ENCODE measurements around the gene PANK2. TPM values are rescaled to one million over a fixed set of nuclear protein-coding genes. Genes with fewer than 3 reads are reported as not detected.

The PANK2 gene
- total RNA-seq, 1 donor: 64.8 TPM

DNA sequence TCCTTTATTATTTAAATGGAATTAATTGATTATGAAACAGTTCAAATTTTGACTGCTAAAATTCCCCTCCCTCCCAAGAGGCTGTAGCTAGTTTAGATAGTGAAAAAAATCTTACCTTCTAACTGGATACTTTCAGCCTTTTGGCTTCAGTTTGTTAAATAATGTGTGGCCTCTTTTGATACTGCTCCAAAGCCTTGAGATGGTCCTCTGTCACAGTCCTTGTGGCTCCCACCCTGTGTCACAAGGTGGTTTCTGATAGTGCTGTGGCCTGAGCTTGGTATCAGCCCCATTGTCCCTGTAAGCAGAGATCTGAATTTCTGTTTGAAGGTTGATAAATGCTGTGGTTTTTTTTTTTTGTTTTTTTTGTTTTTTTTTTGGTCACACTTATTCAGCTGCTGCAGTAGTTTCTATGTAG is 20.8 kb downstream of the PANK2 start:
- H3K4me3 ChIP-seq (ENCODE audit: low read depth, low read length): no peak overlapping the region
- DNase-seq (ENCODE audit: low read depth): no peak
- TF ChIP-seq, protein P1, sequence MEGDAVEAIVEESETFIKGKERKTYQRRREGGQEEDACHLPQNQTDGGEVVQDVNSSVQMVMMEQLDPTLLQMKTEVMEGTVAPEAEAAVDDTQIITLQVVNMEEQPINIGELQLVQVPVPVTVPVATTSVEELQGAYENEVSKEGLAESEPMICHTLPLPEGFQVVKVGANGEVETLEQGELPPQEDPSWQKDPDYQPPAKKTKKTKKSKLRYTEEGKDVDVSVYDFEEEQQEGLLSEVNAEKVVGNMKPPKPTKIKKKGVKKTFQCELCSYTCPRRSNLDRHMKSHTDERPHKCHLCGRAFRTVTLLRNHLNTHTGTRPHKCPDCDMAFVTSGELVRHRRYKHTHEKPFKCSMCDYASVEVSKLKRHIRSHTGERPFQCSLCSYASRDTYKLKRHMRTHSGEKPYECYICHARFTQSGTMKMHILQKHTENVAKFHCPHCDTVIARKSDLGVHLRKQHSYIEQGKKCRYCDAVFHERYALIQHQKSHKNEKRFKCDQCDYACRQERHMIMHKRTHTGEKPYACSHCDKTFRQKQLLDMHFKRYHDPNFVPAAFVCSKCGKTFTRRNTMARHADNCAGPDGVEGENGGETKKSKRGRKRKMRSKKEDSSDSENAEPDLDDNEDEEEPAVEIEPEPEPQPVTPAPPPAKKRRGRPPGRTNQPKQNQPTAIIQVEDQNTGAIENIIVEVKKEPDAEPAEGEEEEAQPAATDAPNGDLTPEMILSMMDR (IDR thresholded peaks at IDR 0.05; ENCODE audit: insufficient read depth, low read depth, low read length): no peak

DNA sequence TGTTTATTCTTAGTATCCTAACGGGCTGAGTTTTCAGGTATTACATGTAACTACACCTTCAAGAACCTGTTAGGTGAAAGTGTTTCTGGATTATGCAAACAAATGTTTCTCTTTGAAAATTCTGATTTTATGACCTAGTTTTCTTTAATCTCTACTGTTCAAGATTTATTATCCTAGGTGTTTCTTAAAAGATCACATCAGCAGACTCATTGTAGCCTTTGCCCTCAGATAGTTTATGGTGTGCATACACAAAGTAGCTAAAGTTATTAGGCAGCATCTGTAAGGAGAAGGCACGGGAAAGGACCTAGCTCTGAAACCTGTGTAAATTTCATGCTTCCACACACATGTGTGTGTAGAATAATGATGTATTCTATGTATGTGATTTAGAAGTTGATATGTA is 21.7 kb downstream of the PANK2 start:
- no peak overlapping the region for H3K4me3 ChIP-seq (ENCODE audit: low read depth, low read length)
- TF ChIP-seq, protein P1 (IDR thresholded peaks at IDR 0.05; ENCODE audit: insufficient read depth, low read depth, low read length): no peak
- no peak for DNase-seq (ENCODE audit: low read depth)

DNA sequence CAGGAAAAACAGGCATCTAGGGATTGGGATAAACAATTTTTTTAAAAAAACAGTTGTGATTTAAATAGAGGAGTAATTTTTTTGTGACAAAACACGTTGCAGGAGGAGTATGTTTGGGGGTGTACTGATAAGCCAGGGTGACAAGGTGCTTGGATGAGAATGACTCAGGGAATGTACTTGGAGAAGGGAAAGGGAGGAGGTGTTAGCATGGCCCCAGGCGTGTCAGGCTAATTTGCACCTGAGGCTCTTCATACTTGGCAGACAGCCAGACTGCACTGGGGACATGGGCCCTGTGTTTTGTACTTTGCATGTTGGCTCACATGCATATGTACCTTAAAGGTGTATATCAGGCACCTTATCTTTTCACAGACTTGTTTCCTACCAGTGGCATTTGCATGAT is 22.8 kb downstream of the PANK2 start:
- no peak overlapping the region for H3K4me3 ChIP-seq (ENCODE audit: low read depth, low read length)
- TF ChIP-seq, protein P1 (IDR thresholded peaks at IDR 0.05; ENCODE audit: insufficient read depth, low read depth, low read length): no peak
- no peak for DNase-seq (ENCODE audit: low read depth)

DNA sequence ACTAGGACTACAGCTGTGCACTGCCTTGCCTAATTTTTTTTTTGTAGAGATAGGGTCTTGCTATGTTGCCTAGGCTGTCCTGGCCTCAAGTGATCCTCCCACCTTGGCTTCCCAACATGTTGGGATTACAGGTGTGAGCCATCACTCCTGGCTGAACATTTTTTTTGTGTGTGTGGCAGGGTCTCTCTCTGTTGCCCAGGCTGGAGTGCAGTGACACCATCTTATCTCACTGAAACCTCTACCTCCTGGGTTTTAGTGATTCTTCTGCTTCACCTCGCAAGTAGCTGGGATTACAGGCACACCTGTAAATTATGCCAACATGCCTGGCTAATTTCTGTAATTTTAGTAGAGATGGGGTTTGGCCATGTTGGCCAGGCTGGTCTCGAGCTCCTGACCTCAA is 25.3 kb downstream of the PANK2 start:
- TF ChIP-seq, protein P1 (IDR thresholded peaks at IDR 0.05; ENCODE audit: insufficient read depth, low read depth, low read length): no peak
- DNase-seq (ENCODE audit: low read depth): no peak
- H3K4me3 ChIP-seq (ENCODE audit: low read depth, low read length): no peak overlapping the region

DNA sequence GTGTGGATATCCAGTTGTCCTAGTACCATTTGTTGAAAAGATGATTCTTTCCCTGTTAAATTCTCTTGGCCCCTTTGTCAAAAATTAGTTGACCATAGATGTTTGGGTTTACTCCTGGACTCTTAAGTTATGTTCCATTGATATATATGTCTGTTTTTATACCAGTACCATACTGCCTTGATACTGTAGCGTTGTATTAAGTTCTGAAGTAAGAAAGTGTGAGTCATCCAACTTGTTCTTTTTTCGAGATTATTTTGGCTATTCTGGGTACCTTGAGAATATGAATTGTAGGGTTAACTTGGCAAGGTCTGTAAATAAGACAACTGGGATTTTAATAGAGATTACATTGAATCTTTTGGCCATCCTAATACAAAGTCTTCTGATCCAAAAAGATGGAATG is 26.5 kb downstream of the PANK2 start:
- TF ChIP-seq, protein P1 (IDR thresholded peaks at IDR 0.05; ENCODE audit: insufficient read depth, low read depth, low read length): no peak
- DNase-seq (ENCODE audit: low read depth): no peak
- H3K4me3 ChIP-seq (ENCODE audit: low read depth, low read length): no peak overlapping the region

DNA sequence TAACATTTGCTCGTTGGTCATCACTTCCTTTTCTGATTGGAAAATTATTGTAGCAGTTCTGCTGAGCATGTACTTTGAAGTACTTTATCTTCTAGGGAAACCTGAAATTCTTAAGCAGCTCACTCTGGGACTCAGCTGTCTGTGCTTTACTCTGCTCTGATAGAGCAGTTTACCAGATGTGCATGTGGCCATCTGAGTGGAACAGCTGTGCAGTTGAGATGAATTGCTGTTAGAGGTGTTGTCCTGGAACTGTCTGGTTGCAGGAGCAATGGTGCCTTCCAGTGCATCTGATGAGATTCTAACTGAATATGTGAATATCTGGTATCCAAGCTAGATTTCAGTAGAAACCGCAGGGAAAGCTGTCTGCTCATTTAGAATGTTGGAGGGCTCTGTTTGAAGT is 27.2 kb downstream of the PANK2 start:
- TF ChIP-seq, protein P1 (IDR thresholded peaks at IDR 0.05; ENCODE audit: insufficient read depth, low read depth, low read length): no peak
- no peak for DNase-seq (ENCODE audit: low read depth)
- H3K4me3 ChIP-seq (ENCODE audit: low read depth, low read length): no peak overlapping the region

DNA sequence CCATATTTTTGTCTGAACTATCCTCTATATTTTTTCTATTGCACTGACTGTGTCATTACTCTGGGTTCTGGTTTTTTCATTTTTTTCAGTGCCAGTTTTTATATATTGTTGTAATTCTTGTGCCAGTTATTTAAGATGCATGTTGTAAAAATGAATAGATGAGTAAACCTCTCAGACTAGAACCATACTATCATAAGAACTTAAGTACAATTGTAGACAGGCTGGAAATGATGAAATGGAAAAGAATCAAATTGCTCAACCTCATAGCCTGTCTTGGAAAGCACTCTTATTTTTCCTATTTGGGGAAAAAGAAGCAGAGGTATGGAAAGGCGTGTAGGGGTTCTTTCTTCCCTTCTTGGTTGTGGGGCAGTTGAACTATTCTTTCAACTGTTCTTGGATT is 30.2 kb downstream of the PANK2 start:
- DNase-seq (ENCODE audit: low read depth): peak; percentile 59
- H3K4me3 ChIP-seq (ENCODE audit: low read depth, low read length): no peak overlapping the region
- TF ChIP-seq, protein P1 (IDR thresholded peaks at IDR 0.05; ENCODE audit: insufficient read depth, low read depth, low read length): no peak
